Measurements from ENCODE around the gene RHOT2. TPM values are rescaled to one million over a fixed set of nuclear protein-coding genes. Genes with fewer than 3 reads are reported as not detected.

Gene RHOT2
- total and polyA plus RNA-seq, 2 experiments from 2014 or later: 129 to 163 TPM

- ATAC-seq (no peak), DNase-seq (ENCODE audit: low spot score) (no peak)
- TF ChIP-seq STAT1 (IDR thresholded peaks at IDR 0.05; ENCODE audit: unreplicated experiment): no peak
- TF ChIP-seq NANOG (IDR thresholded peaks at IDR 0.05; ENCODE audit: borderline replicate concordance): no peak
- no peak for TF ChIP-seq CTCF (conservative IDR thresholded peaks at IDR 0.05; ENCODE audit: low read depth in 2 of 2)
- TF ChIP-seq ZNF331 (CRISPR knock-in tag; IDR thresholded peaks at IDR 0.05; ENCODE audit: low read depth): no peak
- TF ChIP-seq ETS1 (IDR thresholded peaks at IDR 0.05): no peak
- TF ChIP-seq JUNB (IDR thresholded peaks at IDR 0.05; ENCODE audit: unreplicated experiment): no peak
- TF ChIP-seq ZNF114 (CRISPR knock-in tag; IDR thresholded peaks at IDR 0.05): no peak
- Mint-ChIP-seq H3K27me3 (ENCODE audit: insufficient read depth, low read depth, poor library complexity) (peaks cover 6% of the 10 kb centered on the region), H3K4me3 (no peak overlapping the region), H3K27ac (no peak overlapping the region), H3K9me3 (no peaks in the 10 kb centered on the region), H3K36me3 (ENCODE audit: low read depth) (peaks cover 21% of the 10 kb centered on the region), H3K4me1 (peaks cover 12% of the 10 kb centered on the region; the same call in 2 of the 3 replicates)
- Histone ChIP-seq H3K79me2 (replicated peaks; ENCODE audit: insufficient read depth) (peaks cover 12% of the 10 kb centered on the region), H3K36me3 (ENCODE audit: insufficient read depth) (peaks cover 11% of the 10 kb centered on the region; the same call in 1 of the 2 replicates), H3K4me3 (no peak overlapping the region), H3K9me2 (ENCODE audit: insufficient read depth) (no peaks in the 10 kb centered on the region), H3K4me1 (ENCODE audit: insufficient read depth) (peaks cover 11% of the 10 kb centered on the region; the same call in 1 of the 2 replicates), H3K27ac (ENCODE audit: low read depth) (no peak overlapping the region), H3K27me3 (ENCODE audit: insufficient read depth) (no peaks in the 10 kb centered on the region), H3K4me2 (no peak overlapping the region), H4K20me1 (replicated peaks; ENCODE audit: insufficient read depth) (peaks cover 3% of the 10 kb centered on the region), H2AFZ (no peak overlapping the region), H3F3A (replicated peaks; ENCODE audit: low read depth) (peaks cover 17% of the 10 kb centered on the region; the same call in 1 of the 2 replicates)
These were observed 5.6 kb downstream of the RHOT2 start for GRCh38 chr16:673399-673991.

GRCh38 chr16:674214-674881 is 6.4 kb downstream of the RHOT2 start:
- Mint-ChIP-seq H3K27ac (no peak overlapping the region), H3K9me3 (no peaks in the 10 kb centered on the region), H3K4me3 (peak overlapping the region; percentile 72; the same call in 2 of the 3 replicates), H3K4me1 (peaks cover 15% of the 10 kb centered on the region), H3K36me3 (ENCODE audit: low read depth) (peaks cover 20% of the 10 kb centered on the region), H3K27me3 (ENCODE audit: insufficient read depth, low read depth, poor library complexity) (peaks cover 8% of the 10 kb centered on the region)
- H3K27ac ChIP-seq (ENCODE audit: low read depth): no peak overlapping the region
- peaks cover 17% of the 10 kb centered on the region for H3F3A ChIP-seq (replicated peaks; ENCODE audit: low read depth)
- TF ChIP-seq EZH2 (IDR thresholded peaks at IDR 0.05; ENCODE audit: low read depth, unreplicated experiment) (no peak), ZNF114 (CRISPR knock-in tag; IDR thresholded peaks at IDR 0.05) (no peak), STAT1 (IDR thresholded peaks at IDR 0.05; ENCODE audit: unreplicated experiment) (no peak), CTCF (conservative IDR thresholded peaks at IDR 0.05; ENCODE audit: low read depth in 2 of 2) (no peak), JUNB (IDR thresholded peaks at IDR 0.05; ENCODE audit: unreplicated experiment) (no peak), EZH2phosphoT487 (IDR thresholded peaks at IDR 0.05; ENCODE audit: unreplicated experiment) (no peak), POLR2AphosphoS5 (IDR thresholded peaks at IDR 0.05; ENCODE audit: low read depth) (no peak), CREB1 (CRISPR knock-in tag; IDR thresholded peaks at IDR 0.05; ENCODE audit: low read depth) (no peak)
- H3K4me2 ChIP-seq: peak overlapping the region; percentile 86
- no peaks in the 10 kb centered on the region for H3K27me3 ChIP-seq (ENCODE audit: insufficient read depth)
- ATAC-seq (no peak), DNase-seq (ENCODE audit: low spot score) (no peak)
- H3K79me2 ChIP-seq (replicated peaks; ENCODE audit: insufficient read depth): peaks cover 3% of the 10 kb centered on the region
- no peaks in the 10 kb centered on the region for H3K9me2 ChIP-seq (ENCODE audit: insufficient read depth)
- H3K36me3 ChIP-seq (ENCODE audit: insufficient read depth): peaks cover 11% of the 10 kb centered on the region; the same call in 1 of the 2 replicates
- no peak overlapping the region for H2AFZ ChIP-seq
- peaks cover 3% of the 10 kb centered on the region; the same call in 1 of the 2 replicates for H4K20me1 ChIP-seq (replicated peaks; ENCODE audit: insufficient read depth)
- peaks cover 11% of the 10 kb centered on the region; the same call in 1 of the 2 replicates for H3K4me1 ChIP-seq (ENCODE audit: insufficient read depth)
- H3K4me3 ChIP-seq: peak overlapping the region; percentile 66
